HG03378 (cell line): ENCODE results near the gene USP38.
"Not testable (repeated sequence)": the region's sequence is repeated elsewhere in the genome, so short reads cannot be mapped to it uniquely, and the experiment has no call there.

Source experiments
- ATAC-seq: cut with Tn5 transposase; IDR thresholded peaks from one replicate; pipeline ENCODE4 v1.9.1; 2021; ENCODE audit warnings: mild to moderate bottlenecking, moderate library complexity; ENCODE audit not compliant: unreplicated experiment

Gene USP38

DNA sequence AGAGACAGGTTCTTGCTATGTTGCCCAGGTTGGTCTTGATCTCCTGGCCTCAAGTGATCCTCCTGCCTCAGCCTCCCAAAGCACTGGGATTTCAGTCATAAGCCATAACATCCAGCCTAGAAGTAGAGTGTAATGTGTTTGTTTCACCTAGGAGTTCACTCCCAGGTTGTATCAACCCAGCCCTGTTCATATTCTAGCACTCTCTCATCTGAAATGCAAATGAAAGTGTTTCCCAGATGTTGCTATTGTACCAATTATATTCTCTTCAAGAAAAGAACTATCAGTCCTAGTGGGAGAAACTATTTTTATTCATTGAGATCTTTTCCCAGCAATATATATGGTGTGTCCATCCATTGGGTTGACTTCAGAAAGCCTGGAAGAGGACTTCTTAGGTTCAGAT lies 72.6 kb downstream of the USP38 start:
- no peak for ATAC-seq

DNA sequence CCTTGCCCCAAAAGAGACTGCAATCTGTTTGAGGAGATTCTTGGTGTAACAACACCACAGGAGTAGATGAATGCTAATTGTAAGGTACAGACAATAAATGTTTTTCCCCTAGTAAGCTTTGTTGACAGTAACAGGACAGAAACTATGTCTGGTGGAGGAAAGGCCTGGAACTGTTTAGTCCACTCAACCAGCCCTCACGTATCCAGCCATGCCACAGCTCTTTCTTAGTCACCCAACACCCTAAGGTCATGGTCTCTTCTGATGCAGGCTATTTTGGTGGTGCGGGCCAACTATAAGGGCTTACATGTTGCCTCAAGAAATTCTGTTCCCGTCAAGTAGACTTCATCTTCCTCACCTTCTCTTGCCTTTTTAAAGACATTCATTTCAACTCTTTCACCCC lies 76.0 kb downstream of the USP38 start:
- ATAC-seq: no peak

DNA sequence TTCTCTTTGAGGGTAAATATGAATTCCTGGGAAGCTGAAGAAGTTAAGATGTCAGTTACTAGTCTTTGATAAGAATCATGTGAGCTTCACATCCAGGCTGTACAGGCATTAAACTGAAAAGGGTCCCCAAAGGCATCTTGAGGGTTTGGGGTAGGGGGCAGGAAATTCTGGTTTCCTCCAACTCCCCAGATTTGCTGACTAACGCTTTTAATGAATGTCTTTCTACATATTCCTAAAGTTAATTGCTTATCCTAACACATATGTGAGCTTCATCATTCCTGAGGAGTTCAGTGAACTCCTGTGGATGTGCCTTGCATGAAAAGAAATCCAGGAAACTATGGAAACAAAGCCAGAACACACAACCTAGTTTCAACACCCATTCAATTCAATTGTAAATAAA lies 78.1 kb downstream of the USP38 start:
- ATAC-seq: no peak

DNA sequence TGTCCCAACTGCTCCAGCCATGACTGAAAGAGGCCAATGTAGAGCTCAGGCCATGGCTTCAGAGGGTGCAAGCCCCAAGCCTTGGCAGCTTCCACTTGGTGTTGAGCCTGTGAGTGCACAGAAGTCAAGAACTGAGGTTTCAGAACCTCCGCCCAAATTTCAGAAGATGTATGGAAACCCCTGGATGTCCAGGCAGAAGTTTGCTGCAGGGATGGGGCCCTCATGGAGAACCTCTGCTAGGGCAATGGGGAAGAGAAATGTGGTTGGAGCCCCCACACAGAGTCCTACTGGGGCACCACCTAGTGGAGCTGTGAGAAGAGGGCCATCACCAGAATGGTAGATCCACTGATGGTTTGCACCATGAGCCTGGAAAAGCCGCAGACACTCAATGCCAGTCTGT lies 83.0 kb downstream of the USP38 start:
- ATAC-seq: not testable (repeated sequence)

DNA sequence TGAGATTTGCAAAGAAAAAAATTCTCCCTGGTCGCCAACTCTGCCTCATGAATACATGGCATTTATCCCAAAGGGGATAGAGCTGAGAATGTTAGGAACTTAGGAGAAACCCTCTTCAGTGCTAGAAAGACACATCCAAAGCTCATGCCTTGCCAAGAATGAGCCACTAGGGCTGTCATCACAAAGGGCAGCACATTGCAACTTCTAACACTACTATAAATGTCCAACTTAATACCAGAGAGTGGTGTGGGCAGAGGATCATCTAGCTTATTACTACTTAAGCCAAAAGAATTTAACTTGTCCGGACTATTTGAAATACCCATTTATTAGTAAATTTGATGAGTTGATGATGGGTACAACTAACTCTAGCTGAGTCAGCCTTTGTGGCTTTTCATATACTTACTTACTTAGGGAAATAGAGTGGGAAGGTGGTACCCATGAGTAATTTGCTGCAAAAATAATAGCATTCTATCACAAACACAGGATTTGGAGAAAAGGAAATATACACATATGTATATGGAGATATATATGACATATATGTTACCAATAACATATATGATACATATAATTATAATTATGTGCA lies 85.6 kb downstream of the USP38 start:
- ATAC-seq: no peak
